Measurements from ENCODE around the gene CA12.

Gene CA12

DNA sequence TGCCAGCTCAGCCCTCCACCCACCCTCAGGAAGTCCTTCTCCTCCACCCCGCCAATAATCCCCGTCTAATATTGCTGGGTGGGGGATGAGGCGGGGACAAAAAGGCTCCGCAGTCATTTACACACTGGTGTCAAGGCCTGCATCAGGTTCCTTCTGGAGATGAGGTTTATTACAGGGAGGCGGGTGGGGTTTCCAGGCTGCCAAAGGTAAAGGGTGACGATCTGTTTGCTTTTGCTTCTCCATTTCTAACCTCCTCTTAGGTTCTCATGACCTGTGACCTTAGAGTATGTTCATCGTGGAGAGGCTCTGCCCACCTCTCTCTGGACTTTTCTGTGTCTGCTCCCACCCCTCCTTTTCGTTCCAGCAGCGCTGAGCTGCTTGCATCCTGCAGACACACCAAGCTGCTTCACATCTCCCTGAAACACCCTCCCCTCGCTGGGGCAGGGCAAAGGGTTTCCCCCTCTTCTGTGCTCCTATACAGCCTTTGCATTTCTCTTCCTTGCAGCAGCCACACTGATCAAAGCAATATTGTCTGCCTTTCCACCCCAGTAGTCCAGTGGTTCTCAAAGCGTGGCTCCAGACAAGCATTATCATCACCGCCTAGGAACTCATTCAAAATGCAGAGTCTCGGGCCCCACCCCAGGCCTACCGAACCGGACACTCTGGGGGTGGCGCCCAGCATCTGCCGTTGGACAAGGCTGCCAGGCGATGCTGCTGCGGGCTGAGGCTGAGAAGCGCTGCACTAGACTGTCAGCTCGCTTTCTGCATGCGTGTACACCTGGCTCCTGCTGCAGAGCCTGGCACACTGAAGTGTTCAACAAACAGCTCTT, 26.6 kb downstream of the CA12 start:
- no peak for DNase-seq

DNA sequence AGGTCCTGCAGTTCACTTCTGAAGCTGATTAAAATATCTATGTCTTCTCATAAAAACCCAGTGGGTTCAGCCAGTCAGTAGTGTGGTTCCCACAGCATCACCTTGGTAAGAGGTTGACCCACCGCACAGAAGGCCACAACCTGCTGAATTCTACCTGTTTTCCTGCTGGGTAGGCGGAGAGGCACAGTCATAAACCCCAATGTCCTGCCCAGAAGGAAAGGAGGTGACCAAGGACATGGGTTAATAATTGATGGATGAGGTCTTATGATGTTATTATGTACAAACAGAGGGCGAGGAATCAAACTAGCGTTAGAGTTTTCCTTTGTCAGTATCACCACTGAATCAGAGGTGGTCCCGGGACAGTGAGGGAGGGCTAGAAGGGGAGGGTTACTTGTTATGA, 27.8 kb downstream of the CA12 start:
- no peak for DNase-seq

DNA sequence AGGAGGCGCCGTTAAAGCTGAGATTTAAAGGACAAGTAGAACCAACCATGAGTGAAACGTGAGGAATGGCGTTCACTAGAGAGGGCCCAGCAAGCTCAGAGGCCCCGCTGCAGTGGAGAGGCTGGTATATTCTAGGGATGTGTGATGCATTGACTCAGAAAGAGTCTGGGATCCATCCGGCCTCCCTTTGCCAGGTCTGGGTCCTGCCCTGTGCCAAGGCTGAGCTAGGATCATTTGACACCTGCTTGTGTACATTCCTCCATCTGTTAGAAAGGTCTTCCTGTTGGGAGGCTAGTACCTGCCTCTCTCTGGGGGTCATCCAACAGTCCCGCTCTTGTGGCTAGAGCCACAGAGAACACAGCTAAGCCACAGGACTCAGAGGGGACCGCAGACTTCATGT, 28.4 kb downstream of the CA12 start:
- DNase-seq: no peak

GRCh38 chr15:63352808-63353207, 28.8 kb downstream of the CA12 start:
- no peak for DNase-seq

DNA sequence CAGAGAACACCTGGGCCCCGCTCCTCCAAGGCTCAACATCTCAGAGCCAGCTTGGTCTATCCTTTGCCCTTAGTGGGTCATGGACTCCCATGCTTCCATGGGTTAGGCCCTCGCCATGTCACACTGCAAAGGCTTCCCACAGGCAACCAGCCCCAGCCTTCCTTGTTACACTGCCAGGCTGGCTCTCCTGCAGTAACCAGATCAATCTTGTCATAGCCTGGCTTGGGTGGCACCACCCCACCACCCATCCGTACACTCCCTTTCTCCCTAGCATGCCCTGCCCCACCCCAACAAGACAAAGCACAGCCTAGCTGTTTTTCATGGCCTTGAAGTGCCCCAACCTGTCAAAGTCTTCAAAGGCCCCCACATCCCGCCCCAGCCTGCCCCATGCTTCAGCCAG, 30.5 kb downstream of the CA12 start:
- DNase-seq: no peak

- DNase-seq: no peak
These were observed 31.4 kb downstream of the CA12 start for GRCh38 chr15:63350178-63350621.

- no peak for DNase-seq
These were observed 32.0 kb downstream of the CA12 start for GRCh38 chr15:63349621-63350020.

GRCh38 chr15:63349156-63349555, 32.5 kb downstream of the CA12 start:
- DNase-seq: no peak

- peak; percentile 91 for DNase-seq
These were observed 33.3 kb downstream of the CA12 start for GRCh38 chr15:63348392-63348791.

DNA sequence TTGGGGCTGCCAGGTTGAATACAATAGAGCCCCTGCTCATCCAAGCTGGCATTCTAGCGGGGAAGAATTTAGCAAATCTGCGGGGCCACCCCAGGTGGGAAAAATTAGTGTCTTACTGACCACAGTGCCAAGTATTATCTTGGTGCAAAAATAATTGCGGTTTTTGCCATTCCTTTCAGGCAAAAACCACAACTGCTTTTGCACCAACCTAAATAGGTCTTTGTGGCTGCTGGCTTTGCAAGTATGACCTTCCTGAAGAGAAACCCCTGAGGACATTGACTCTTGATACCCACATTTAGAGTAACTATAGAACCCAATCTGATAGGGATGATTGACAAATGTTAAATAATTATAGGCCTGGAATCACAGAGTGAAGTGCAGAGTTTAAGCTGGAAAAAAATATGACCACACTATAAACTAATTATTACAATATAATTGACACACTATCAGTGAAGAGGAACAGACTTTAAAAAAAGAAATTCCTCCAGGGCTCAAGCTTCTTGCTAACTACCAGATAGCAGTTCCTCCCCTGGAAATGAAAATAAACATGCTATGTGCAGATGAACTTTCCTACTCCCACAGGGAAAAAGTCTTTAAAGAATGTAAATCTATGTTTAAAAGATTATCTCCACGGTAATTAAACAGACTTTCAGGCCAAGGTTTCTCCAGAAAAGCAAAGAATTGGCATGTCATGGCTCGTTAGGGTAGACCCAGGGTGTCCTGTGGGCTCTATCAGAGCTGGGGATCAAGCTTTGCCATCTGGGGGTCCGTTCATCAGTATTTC, 34.4 kb downstream of the CA12 start:
- DNase-seq: peak; percentile 48

DNA sequence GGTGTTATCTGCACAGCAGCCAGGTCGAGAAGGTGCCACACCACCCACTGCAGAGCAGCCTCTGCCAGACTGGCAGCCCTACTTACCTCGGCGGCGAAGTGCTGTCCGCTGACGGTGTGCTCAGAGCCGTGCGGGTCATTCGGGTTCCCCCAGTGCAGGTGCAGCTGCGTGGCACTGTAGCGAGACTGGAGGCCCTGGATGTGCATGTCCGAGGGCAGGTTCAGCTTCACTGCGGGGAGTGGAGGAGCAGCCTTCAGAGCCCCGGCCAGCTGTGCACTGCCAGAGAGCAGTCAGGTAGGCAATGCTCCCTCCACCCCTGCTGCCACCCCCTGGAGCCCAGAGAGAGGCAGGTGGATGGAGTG, 36.3 kb downstream of the CA12 start:
- DNase-seq: no peak

DNA sequence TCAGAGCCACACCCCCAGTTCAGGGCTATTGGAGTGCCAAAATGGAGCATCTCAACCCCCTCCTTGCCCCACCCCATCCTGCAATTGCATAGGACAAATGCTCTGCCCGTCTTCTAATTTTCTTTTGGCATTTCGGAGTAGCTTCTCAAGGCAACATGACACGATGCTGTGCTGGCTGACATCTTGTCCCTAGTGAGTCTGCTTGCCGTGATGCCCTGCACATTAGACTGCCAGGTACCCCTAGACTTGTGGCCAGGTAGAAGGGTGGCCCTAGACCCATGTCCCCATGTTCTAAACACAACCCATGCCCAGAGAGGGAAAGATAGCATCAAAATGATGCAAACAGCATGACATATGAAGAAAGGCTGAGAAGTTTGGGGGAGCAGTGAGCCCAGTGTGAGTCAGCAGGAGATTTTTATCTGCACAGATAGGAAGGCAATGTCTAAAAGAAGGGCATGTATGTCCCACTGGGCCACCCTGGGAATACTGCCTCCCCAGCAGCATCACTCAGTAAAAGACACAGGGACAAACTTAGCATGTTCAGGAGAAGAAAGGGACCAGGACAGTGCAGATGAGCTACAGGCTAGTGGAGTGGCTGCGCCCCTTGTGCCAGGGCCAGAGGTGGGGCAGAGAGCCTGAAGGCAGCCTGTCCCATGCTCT, 36.8 kb downstream of the CA12 start:
- DNase-seq: peak; percentile 14

DNA sequence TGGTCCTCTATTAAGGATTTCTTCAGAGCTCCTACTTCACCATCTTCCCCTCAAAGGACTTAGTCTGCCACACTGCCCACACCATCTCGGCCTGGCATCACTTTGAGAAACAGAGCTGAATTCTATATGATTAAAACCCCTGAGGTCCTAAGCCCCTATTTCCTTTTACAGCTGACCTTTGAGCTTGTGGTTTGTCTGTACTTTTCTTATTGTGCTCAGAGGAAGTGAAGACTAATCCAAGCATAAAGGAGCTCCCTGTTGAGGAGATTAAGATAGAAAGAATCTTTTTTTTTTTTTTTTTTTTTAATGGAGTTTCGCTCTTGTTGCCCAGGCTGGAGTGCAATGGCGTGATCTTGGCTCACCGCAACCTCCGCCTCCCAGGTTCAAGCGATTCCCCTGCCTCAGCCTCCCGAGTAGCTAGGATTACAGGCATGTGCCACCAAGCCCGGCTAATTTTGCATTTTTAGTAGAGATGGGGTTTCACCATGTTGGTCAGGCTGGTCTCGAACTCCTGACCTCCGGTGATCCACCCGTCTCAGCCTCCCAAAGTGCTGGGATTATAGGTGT, 38.6 kb downstream of the CA12 start:
- DNase-seq: peak; percentile 42

DNA sequence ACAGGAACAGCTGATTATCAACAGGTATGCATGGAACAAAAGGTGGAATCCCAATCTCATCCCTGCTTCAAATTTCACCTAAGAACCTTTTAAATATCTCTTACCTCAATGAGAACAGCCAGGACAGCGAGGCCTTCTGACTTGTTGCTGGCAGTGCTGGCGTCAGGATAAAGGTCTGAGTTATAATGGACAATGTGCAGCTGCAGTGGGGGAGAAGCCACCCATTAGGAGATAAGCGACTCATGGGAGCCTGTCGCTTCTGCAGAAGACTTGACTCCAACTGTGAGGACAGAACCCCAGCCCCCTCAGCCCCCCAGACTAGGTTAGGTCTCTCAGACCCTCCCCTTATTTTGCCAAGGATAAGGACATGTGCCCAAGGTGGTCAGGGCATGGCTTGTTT, 39.7 kb downstream of the CA12 start:
- no peak for DNase-seq

GRCh38 chr15:63340878-63341277, 40.8 kb downstream of the CA12 start:
- no peak for DNase-seq

DNA sequence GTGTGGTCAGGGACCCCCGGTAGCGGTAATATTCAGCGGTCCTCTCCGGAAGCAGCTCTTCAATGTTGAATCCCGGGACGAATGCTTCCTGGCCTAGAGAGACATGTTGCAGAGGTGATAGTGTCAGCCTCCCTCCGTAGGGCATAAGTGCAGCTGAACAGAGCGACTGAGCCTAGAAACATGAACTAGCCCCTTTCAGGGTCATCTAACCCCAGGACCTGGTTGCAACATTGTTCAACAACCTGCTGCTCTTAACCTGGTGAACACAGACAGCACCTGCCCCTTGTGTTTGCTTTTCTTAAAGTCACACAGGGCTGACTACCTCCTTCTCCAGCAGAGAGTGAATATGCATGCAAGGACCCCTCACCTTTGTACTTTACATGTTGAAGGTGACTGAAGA, 41.3 kb downstream of the CA12 start:
- no peak for DNase-seq

DNA sequence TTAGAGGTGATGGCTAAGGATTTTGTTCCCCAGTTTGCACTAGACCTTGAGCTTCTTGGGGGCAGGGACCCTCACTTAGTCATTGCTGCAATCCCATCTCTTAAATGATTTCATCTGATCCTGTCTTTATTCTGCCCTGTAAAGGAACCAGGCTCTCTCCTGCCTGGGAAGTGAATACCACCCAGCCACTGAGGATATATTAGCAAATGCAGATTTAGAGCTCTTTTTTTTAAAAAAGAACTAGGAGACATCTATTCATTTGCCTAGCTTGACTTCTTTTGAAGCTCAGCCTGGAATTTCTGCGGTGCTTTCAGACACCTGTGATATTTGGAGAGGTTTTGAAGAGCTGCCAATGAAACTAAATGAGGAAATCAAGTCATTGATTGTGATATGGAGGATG, 41.8 kb downstream of the CA12 start:
- DNase-seq: no peak

- DNase-seq: no peak
These were observed 42.5 kb downstream of the CA12 start for GRCh38 chr15:63339006-63339766.

- DNase-seq: peak; percentile 77
These were observed 43.5 kb downstream of the CA12 start for GRCh38 chr15:63338170-63338569.

GRCh38 chr15:63337046-63337445, 44.6 kb downstream of the CA12 start:
- DNase-seq: no peak

GRCh38 chr15:63335543-63336240, 46.0 kb downstream of the CA12 start:
- no peak for DNase-seq

DNA sequence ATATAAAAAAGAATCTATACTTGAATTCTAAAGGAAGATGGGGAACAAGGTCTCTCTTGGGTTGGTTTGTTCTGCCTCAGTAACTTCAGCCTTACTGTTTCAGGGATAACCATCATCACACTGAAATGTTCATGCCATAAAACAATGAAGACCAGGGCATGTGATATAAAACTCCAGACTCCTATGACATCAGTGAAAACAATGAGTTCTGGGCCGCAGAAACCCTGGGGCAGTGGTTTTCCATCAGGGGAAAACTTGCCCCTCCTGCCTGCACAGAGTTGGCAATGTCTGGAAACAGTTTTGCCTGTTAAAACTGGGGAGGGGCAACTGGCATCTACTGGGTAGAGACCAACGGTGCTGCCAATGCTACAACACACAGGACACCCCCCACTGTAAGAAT, 46.8 kb downstream of the CA12 start:
- no peak for DNase-seq
